ENCODE results near the gene DPP10. TPM values are rescaled to one million over a fixed set of nuclear protein-coding genes. Genes with fewer than 3 reads are reported as not detected.

DPP10 gene
- total RNA-seq, 1 experiment from 2014 or later, result 0.61 TPM

- in situ Hi-C loops (cut with HindIII; ENCODE audit: low pct_unique_long_range_greater_than_20kb, low sequenced_read_pairs), result no loop called here
- DNase-seq (ENCODE audit: low read depth), result no peak
These were observed 310.7 kb downstream of the DPP10 start for GRCh38 chr2:114753145-114753544.

- in situ Hi-C loops (cut with HindIII; ENCODE audit: low pct_unique_long_range_greater_than_20kb, low sequenced_read_pairs), result no loop called here
- DNase-seq (ENCODE audit: low read depth), result no peak
These were observed 312.6 kb downstream of the DPP10 start for GRCh38 chr2:114754907-114755563.

GRCh38 chr2:114762376-114762775 lies 319.9 kb downstream of the DPP10 start:
- in situ Hi-C loops (cut with HindIII; ENCODE audit: low pct_unique_long_range_greater_than_20kb, low sequenced_read_pairs), result no loop called here
- DNase-seq (ENCODE audit: low read depth), result no peak

- in situ Hi-C loops (cut with HindIII; ENCODE audit: low pct_unique_long_range_greater_than_20kb, low sequenced_read_pairs), result no loop called here
- DNase-seq (ENCODE audit: low read depth), result no peak
These were observed 320.5 kb downstream of the DPP10 start for GRCh38 chr2:114762986-114763385.

- in situ Hi-C loops (cut with HindIII; ENCODE audit: low pct_unique_long_range_greater_than_20kb, low sequenced_read_pairs), result no loop called here
- no peak for DNase-seq (ENCODE audit: low read depth)
These were observed 326.7 kb downstream of the DPP10 start for GRCh38 chr2:114769110-114769509.

- DNase-seq (ENCODE audit: low read depth), result no peak
- in situ Hi-C loops (cut with HindIII; ENCODE audit: low pct_unique_long_range_greater_than_20kb, low sequenced_read_pairs), result no loop called here
These were observed 327.6 kb downstream of the DPP10 start for GRCh38 chr2:114769991-114770390.

GRCh38 chr2:114784046-114784445 lies 341.6 kb downstream of the DPP10 start:
- in situ Hi-C loops (cut with HindIII; ENCODE audit: low pct_unique_long_range_greater_than_20kb, low sequenced_read_pairs), result no loop called here
- no peak for DNase-seq (ENCODE audit: low read depth)

GRCh38 chr2:114784890-114785583 lies 342.6 kb downstream of the DPP10 start:
- no peak for DNase-seq (ENCODE audit: low read depth)
- in situ Hi-C loops (cut with HindIII; ENCODE audit: low pct_unique_long_range_greater_than_20kb, low sequenced_read_pairs), result no loop called here

- DNase-seq (ENCODE audit: low read depth), result no peak
- in situ Hi-C loops (cut with HindIII; ENCODE audit: low pct_unique_long_range_greater_than_20kb, low sequenced_read_pairs), result no loop called here
These were observed 344.5 kb downstream of the DPP10 start for GRCh38 chr2:114786901-114787300.

- in situ Hi-C loops (cut with HindIII; ENCODE audit: low pct_unique_long_range_greater_than_20kb, low sequenced_read_pairs), result no loop called here
- DNase-seq (ENCODE audit: low read depth), result no peak
These were observed 345.0 kb downstream of the DPP10 start for GRCh38 chr2:114787486-114787885.

GRCh38 chr2:114789989-114790388 lies 347.5 kb downstream of the DPP10 start:
- no peak for DNase-seq (ENCODE audit: low read depth)
- in situ Hi-C loops (cut with HindIII; ENCODE audit: low pct_unique_long_range_greater_than_20kb, low sequenced_read_pairs), result no loop called here

- in situ Hi-C loops (cut with HindIII; ENCODE audit: low pct_unique_long_range_greater_than_20kb, low sequenced_read_pairs), result no loop called here
- DNase-seq (ENCODE audit: low read depth), result peak; percentile 11
These were observed 355.1 kb downstream of the DPP10 start for GRCh38 chr2:114797540-114797939.

- DNase-seq (ENCODE audit: low read depth), result no peak
- in situ Hi-C loops (cut with HindIII; ENCODE audit: low pct_unique_long_range_greater_than_20kb, low sequenced_read_pairs), result no loop called here
These were observed 355.5 kb downstream of the DPP10 start for GRCh38 chr2:114797942-114798341.

- no peak for DNase-seq (ENCODE audit: low read depth)
- in situ Hi-C loops (cut with HindIII; ENCODE audit: low pct_unique_long_range_greater_than_20kb, low sequenced_read_pairs), result no loop called here
These were observed 357.9 kb downstream of the DPP10 start for GRCh38 chr2:114800371-114800770.

- DNase-seq (ENCODE audit: low read depth), result no peak
- in situ Hi-C loops (cut with HindIII; ENCODE audit: low pct_unique_long_range_greater_than_20kb, low sequenced_read_pairs), result no loop called here
These were observed 362.8 kb downstream of the DPP10 start for GRCh38 chr2:114805195-114805594.

- DNase-seq (ENCODE audit: low read depth), result no peak
- in situ Hi-C loops (cut with HindIII; ENCODE audit: low pct_unique_long_range_greater_than_20kb, low sequenced_read_pairs), result no loop called here
These were observed 367.7 kb downstream of the DPP10 start for GRCh38 chr2:114810092-114810491.

GRCh38 chr2:114812261-114812660 lies 369.8 kb downstream of the DPP10 start:
- in situ Hi-C loops (cut with HindIII; ENCODE audit: low pct_unique_long_range_greater_than_20kb, low sequenced_read_pairs), result no loop called here
- DNase-seq (ENCODE audit: low read depth), result no peak

GRCh38 chr2:114814355-114814754 lies 371.9 kb downstream of the DPP10 start:
- in situ Hi-C loops (cut with HindIII; ENCODE audit: low pct_unique_long_range_greater_than_20kb, low sequenced_read_pairs), result no loop called here
- DNase-seq (ENCODE audit: low read depth), result no peak

GRCh38 chr2:114821055-114821454 lies 378.6 kb downstream of the DPP10 start:
- in situ Hi-C loops (cut with HindIII; ENCODE audit: low pct_unique_long_range_greater_than_20kb, low sequenced_read_pairs), result no loop called here
- DNase-seq (ENCODE audit: low read depth), result no peak

- no peak for DNase-seq (ENCODE audit: low read depth)
- in situ Hi-C loops (cut with HindIII; ENCODE audit: low pct_unique_long_range_greater_than_20kb, low sequenced_read_pairs), result no loop called here
These were observed 401.5 kb downstream of the DPP10 start for GRCh38 chr2:114843963-114844362.
